GM18507 (cell line): ENCODE measurements around the gene CAT.

Source experiments
- DNase-seq: peaks from one replicate; pipeline ENCODE4 v3.0.0; 2011; ENCODE audit warnings: low read depth; ENCODE audit not compliant: insufficient read length; ENCODE audit errors: extremely low spot score
- FAIRE-seq: peaks from 2 replicates; lab custom pipeline; 2011; peaks lifted over from hg19 to GRCh38; lab: Jason Lieb, UNC

The CAT gene

GRCh38 chr11:34454308-34455032 lies 15.7 kb downstream of the CAT start:
- no peak for DNase-seq
- FAIRE-seq = no peak

GRCh38 chr11:34457607-34458006 lies 18.9 kb downstream of the CAT start:
- FAIRE-seq = no peak
- DNase-seq = no peak

- FAIRE-seq (no peak), DNase-seq (no peak)
Observed at GRCh38 chr11:34458525-34458924, 19.8 kb downstream of the CAT start.

GRCh38 chr11:34459507-34460162 lies 20.9 kb downstream of the CAT start:
- DNase-seq (no peak), FAIRE-seq (no peak)

- DNase-seq (no peak), FAIRE-seq (no peak)
Observed at GRCh38 chr11:34460278-34460677, 21.5 kb downstream of the CAT start.

- FAIRE-seq = no peak
- no peak for DNase-seq
Observed at GRCh38 chr11:34461215-34461614, 22.5 kb downstream of the CAT start.

GRCh38 chr11:34464591-34465051 lies 25.9 kb downstream of the CAT start:
- FAIRE-seq = no peak
- DNase-seq = no peak

- FAIRE-seq (no peak), DNase-seq (no peak)
Observed at GRCh38 chr11:34466802-34467488, 28.2 kb downstream of the CAT start.

GRCh38 chr11:34468209-34468841 lies 29.6 kb downstream of the CAT start:
- peak; percentile 38 for FAIRE-seq
- peak; percentile 14 for DNase-seq

- FAIRE-seq = no peak
- no peak for DNase-seq
Observed at GRCh38 chr11:34473603-34474169, 35.0 kb downstream of the CAT start.

- FAIRE-seq (no peak), DNase-seq (no peak)
Observed at GRCh38 chr11:34475656-34476055, 36.9 kb downstream of the CAT start.

- FAIRE-seq (no peak), DNase-seq (no peak)
Observed at GRCh38 chr11:34476849-34477248, 38.1 kb downstream of the CAT start.

- FAIRE-seq (no peak), DNase-seq (no peak)
Observed at GRCh38 chr11:34478845-34479663, 40.3 kb downstream of the CAT start.

- FAIRE-seq = no peak
- DNase-seq = no peak
Observed at GRCh38 chr11:34480314-34480713, 41.6 kb downstream of the CAT start.

- DNase-seq (no peak), FAIRE-seq (no peak)
Observed at GRCh38 chr11:34481307-34481706, 42.6 kb downstream of the CAT start.

- no peak for FAIRE-seq
- no peak for DNase-seq
Observed at GRCh38 chr11:34483106-34483874, 44.6 kb downstream of the CAT start.

- no peak for DNase-seq
- FAIRE-seq = no peak
Observed at GRCh38 chr11:34487430-34487829, 48.7 kb downstream of the CAT start.

GRCh38 chr11:34488855-34489557 lies 50.3 kb downstream of the CAT start:
- FAIRE-seq (no peak), DNase-seq (no peak)
